SU-DHL-6 (cell line): ENCODE results near the gene ITGAL.

ENCODE experiments used
- CTCF ChIP-seq: fragments of 200-600 bp; sonication (generic); IDR thresholded peaks from one replicate; pipeline ENCODE4 v1.5.1; 2017; ENCODE audit warnings: antibody characterized with exemption, mild to moderate bottlenecking, low read length, moderate library complexity; ENCODE audit not compliant: insufficient read depth, poor library complexity, severe bottlenecking
- EZH2phosphoT487 ChIP-seq: fragments of 200-600 bp; sonication (generic), shearing (Covaris generic); conservative IDR thresholded peaks from 2 replicates; pipeline ENCODE4 v1.6.1; 2018; ENCODE audit warnings: mild to moderate bottlenecking, antibody characterized with exemption, low read length, moderate library complexity, mixed read lengths

- TF ChIP-seq CTCF: no peak
- TF ChIP-seq EZH2phosphoT487: no peak
Measured at GRCh38 chr16:30554557-30555314, 82.2 kb downstream of the ITGAL start.
